Activated T-cell treated with anti-CD3 and anti-CD28 coated beads for 1 hour (primary cell): ENCODE measurements around the gene ARHGAP26.

Experiments used
- DNase-seq: peaks from one replicate; pipeline ENCODE4 v3.0.0-alpha.2; 2020; ENCODE audit warnings: low read depth

ARHGAP26 gene

DNA sequence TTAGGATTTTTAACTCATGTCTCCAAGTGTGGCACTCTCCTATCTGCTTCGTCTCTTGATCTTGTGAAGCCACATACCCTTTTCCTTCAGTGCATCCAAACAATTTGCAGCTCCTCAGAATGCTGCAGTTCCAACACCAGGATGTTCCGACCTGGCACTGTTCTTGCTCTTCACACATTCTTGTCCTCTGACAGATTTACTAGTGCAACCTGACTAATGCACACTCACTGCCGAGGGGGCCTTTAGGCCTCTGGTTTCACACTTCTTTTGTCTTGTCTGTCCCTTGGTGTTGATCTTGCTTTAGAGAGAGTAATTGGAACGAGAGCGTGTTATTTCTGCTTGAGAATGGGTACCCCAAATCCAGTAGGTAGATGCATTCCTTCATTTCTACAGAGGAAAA, 15.0 kb downstream of the ARHGAP26 start:
- DNase-seq, result no peak

DNA sequence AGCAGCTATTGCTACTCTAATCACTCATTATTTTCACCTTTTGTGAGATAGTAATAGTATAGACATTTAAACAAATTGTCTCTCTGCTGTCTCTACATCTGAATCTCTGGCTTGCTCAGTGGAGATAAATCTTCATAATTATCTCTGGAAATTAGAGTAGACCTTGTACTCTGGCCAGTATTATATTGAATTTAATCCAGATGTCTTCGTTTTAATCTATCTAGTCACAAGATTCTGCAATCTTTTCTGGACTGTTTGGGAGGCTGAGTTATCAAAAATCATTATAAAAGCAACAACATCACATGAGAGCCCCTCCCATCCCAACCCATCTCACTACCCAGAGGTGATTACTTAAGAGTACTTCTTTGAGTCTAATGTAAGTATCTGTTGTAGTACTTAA, 19.0 kb downstream of the ARHGAP26 start:
- DNase-seq, result no peak

DNA sequence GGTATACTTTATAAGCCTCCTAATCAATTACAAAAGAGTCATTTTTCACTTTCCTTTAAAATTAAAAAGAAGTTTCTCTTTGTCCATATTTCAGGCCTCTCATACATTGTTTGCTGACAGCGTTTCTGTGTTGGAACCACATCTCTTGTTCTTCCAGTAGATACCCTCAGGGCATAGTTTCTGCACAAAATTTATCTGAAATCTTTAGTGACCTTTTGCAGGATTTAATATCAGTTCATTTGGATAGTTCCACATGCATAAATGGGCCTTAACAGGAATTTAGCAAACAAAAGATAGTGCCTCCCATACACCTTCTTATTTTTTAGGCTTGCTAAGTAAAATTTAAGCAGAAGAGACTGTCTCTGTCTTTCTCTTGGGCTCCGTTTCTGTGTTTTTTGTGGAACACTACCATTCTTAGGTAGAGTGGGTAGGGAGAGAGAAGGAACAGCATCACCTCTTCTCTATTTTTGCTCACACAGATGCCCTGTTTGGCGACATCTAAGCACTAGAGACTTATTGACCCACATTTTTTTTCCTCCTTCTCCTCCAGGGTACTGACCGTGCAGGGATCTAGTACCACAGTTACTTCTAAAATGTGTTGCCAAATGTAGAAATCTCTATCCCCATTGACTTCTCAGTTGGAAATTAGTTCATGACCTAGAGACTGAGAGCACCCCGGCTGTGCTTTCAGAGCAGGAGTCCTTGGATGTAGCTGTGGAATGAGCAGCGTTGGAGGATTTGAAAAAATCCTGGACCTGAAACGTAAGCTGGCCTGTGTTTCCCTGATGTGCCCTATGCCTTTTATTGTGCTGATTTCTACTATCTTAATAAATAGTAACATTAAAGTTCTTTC, 22.1 kb downstream of the ARHGAP26 start:
- DNase-seq, result no peak

DNA sequence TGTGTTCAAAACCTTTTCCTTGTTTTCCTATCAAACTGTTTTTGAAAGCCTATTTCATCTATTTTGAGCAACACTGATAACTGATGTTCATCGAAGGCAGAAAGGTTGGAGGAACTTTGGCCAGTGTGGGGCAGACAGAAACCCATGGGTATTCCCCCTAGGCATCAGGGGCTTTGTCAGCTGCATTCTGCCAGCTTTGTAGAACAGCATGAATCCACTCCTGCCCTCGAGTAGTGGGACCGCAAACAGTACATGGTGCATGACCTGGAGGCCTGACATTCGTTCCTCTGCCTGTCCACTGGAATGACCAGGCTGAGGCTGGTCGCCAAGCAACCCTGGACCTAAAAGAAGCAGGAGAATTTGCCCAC, 22.7 kb downstream of the ARHGAP26 start:
- DNase-seq, result no peak

DNA sequence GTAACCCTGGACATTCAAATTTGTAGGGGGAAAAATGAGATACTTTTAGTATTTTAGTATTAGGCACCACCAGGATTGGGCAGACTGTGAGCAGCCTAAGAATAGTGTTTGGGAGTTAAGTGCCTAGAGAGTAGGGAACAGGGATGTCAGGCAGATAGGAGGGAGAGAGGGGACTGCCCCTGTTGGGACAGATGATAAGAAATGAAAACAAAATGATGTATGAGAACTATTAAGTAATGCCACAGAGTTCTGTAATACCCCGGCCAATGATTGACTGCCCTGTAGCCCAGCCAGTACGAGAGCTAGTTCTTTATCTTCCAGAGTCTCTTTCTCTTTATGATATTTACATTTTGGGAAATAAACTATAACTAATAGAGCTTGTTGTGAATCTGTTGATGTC, 24.4 kb downstream of the ARHGAP26 start:
- no peak for DNase-seq

DNA sequence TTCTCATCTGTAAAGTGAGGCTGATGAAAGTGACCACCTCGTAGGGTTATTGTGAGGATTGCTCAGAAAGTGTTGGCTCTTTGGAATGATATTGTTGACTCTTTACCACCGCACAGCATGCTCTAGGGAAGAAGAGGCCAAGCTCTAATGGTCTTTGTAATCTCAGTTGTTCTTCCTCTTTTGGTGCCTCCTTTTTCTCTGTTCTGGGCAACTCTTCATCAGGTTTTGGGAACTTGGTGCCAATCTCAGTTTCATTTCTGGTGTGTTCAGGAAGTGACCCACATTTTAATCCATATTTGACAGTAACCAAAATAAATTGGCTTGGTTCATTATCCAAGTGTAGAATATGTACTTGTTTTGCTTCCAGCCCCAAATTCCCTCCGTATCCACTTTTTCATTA, 25.1 kb downstream of the ARHGAP26 start:
- no peak for DNase-seq

DNA sequence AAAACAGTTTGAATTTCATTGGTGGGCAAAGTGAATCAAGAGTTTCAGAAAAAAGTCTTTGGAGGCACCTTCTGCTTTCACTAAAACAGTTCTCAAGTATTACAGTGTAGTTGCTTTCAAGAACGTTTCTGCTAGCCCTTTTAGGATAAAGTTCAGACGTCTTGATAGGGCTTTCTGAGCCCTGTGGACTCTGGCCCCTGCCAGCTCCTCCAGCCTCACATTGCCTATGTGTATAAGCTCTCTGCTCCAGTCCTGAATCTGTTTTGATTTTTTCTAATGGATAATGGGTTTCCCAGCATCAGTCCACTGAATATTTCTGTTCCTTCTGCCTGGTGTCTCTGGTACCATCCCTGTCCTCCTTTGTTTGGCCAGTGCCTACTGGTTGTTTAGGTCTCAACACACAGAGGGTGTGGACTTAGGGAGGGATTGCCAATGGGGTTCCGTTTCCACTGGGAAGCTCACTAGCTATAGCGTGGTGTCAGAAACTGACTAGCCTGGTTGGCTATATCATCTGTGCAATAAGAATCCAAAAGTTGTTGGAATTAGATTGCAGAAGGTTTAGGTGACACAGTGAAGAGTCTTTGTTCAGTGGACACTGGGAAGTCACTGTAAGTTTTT, 26.4 kb downstream of the ARHGAP26 start:
- no peak for DNase-seq

DNA sequence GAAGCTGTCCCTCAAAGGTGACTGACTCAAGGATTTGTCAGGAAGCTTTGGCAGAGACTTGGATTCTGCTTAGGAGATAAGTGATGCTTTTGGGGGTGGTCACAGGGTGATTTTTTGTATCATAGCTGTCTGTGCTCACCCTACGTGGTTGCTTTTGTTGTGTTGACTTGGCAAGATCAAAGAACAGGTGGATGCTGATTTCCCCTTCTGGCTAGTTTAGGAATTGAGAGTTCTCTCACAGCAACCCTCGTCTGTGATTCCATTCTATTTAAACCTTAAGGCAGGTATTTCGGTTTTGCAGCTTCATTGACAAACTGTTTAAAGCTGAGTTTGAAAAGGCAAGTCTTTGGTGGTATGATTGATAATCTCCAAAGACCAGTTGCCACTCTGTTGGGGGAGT, 27.2 kb downstream of the ARHGAP26 start:
- DNase-seq, result no peak

DNA sequence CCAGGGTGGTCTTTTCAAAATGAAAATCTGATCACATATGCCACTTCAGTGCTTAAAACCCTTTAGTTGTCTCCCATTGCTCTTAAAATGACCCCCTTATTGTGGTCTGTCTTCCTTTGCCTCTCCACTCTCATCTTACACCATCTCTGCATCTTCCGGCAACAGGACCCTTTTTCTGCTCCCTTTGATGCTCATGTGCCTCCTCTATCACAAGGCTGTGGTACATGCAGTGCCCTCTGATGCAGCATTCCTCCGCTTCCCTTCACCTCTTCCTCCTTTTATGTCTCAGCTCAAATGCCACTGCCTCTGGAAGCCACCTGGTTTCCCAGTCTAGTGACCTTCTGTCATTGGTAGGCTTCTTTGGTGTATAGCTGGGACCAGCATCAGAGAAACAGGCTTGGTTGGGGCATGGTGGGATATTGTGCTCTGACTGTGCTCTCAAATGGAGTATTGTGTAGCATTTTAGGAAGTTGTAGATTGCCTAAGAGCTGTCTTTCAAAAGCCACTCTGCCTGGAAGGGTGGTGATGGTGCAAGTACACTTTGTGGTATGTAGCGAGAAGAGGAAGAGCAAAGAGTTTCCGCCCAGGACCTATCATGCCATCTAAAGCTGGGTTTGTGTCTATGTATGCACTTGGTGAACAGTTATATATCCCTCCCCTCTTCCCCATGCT, 28.1 kb downstream of the ARHGAP26 start:
- DNase-seq, result no peak

DNA sequence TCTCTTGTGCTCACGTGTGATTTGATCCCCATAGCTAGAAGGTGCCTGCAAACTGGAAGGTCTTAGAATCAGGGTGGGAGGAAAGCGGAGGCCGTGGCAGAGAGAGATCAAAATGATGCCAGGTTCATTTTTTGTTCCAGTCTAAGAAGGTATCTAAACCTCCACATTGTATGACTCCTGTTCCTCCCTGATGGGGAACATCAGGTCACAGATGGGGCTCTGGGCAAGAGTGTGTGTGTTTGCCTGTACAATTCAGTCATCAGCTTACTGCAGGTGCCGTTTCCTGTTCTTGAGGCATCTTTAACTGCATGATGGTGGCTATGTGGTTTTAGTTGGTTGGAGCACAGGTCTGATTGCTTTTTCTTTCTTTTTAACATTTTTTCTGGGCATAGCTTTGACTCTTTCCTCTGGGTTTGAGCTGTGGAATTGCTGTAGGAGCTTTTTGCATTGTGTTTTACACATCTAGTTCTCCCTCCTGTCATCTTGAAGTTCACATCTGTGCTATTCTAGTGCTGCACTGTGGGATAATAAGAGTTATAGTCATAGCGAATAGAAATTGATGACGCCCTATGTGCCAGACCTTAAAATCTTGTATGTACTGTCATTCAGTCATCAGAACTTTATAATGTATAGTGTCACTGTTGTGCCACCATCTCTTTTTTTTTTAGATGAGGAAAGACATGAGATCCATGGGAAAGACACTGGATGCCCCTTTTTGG, 30.8 kb downstream of the ARHGAP26 start:
- peak; percentile 10 for DNase-seq

DNA sequence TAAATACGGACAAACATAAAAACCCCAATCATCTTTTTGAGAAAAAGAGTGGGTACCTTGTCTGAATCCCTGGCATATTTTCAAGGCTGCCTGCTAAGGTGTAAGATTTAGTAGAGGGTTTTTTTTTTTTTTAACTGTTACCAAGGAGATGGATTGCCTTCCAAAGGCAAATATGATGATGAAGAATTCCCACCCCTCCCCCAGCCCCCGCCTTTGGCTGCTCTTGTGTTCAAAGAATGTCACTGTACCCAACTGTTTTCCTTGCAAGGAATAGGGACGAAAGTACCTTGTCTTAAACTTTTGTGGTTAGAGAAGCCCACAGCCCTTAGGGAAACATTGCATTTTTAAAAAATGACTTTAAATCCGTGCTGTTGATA, 31.3 kb downstream of the ARHGAP26 start:
- no peak for DNase-seq

DNA sequence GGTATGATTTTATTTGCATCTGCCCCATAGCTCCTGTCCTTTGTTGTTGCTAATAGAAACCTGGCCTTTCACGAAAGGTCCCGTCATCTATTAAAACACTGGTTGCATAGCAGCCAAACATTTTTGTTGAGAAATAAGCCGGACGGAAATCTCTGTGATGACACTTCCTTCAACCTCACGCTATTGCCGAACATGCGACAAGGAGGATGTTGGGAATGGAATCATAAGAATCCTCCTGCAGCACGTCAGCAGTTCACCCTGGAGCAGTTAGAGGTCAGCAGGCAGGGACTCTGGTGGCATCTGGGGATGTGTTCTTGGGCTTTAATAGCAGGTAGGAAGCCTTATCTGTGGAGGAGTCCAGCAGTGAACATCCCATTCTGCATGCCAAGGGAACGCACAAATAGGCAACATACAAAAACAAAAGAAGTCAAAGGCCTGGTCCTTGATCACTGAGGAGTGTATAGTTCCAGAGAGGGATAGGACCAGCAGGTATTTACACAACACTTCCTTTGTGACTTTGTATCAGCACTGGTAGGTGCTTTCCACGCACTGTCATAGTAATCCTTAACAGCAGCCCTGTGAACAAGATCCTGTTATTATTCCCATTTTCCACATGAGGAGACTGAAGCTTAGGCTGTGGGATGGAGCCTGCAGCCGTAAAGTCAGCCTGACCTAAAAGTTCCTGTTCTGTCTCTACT, 33.4 kb downstream of the ARHGAP26 start:
- no peak for DNase-seq

DNA sequence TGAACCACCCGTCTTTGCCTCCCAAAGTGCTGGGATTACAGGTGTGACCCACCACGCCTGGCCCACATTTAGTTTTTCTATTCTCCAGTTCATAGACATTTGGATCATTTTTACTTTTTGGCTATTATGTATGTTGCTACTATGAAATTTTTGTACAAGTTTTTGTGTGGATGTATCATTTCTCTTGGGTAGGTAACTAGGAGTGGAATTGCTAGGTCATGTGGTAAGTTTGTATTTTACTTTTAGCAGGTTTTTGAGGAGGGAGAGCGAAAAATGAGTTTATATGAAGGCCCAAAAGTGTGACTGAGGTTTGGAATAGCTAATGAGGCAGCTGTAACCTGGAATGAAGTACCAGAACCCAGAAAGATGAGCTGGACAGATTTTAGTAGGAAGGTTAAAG, 35.2 kb downstream of the ARHGAP26 start:
- DNase-seq, result no peak

DNA sequence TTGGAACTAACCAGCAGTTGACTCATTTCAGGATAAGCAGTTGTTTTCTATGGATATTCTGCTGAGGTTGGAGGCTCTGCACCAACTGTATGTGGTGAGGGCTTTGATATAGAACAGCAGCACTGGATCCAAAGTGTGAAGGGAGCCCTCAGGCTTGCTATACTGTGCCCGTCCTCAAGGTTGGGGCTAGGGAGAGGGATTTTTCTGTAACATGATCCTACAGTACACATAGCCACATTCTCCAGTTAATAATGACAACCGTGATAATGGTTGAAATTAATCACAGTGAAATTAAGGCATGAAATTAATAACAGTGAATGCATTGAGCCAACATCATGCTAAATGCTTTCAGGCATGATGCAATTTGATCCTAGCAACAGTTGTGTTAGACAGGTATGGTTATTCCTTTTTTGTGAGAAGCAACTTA, 36.7 kb downstream of the ARHGAP26 start:
- no peak for DNase-seq

DNA sequence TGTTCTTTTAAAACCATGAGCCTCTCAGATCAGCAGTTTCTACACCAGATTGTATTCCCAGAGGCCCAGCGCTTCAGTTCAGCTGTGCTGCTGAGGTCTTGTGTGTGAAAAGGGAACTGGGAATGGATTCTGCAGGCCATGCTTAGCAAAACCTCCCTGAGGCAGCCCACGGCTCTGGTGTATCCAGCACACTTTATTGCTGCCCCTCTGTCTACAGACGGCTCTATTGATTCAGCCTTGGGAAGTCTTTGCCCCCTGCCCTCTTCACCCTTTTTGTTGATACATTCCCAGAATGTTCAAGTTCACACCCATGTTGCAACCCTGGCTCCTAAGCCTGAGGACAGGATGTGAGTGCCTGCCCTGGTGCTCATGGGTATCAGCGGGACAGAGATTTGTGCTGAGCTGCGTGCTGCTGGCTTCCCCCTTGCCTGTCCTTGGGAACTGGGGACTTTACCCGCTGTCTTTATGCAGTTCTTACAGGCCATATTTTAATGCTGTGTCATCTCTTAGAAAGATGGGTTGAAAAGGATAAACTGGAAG, 37.3 kb downstream of the ARHGAP26 start:
- DNase-seq, result no peak

DNA sequence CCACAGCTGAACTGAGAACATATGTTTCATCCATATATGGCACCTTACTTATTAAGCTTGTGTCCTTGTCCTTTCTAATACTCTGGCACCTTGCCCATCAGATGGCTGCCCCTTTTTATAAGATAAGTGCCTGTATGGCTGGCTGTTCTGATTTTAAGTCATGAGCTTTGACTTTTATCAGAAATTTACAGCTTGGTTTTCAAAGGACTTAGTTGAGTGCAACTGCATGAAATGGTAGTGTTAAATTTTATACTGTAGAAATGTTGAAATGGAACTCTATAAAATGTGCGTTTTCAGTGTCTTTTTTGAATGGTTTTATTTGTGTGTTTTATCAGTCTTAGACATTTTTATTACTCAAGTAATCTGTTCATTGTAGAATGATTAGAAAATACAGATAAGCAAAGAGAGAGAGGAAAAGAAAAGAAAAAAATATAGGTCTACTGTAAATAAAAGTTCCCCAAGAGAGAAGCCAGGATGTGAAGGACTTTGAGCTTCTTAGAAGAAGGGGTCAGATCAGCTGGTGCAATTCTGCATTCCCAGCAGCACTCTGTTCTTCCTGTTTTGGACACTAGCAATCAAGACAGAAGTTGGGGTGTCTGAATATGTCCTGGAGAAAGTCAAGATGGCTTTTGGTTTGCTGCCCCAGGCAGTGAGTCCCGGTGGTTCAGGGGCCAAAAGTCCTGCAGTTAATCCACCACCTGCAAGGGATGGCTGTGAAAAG, 38.9 kb downstream of the ARHGAP26 start:
- no peak for DNase-seq

DNA sequence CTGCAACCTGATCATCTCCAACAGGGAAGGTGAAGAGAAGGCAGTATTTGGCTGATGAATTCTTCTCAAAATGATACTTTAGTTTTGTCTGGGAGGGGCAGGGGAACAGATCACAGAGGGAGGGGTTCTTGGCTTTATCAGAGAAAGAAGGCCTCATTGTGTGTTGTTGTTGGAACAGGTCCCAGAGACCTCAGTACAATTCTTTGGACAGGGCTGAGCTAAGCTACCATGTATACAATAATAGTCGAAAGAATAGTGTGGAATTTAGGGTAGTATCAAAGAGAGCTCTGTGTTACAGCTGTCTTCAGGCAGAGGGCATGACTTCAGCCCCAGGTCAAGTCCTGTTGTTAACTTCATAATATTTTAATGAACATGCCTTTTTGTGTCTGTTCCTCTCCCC, 39.9 kb downstream of the ARHGAP26 start:
- DNase-seq, result no peak

DNA sequence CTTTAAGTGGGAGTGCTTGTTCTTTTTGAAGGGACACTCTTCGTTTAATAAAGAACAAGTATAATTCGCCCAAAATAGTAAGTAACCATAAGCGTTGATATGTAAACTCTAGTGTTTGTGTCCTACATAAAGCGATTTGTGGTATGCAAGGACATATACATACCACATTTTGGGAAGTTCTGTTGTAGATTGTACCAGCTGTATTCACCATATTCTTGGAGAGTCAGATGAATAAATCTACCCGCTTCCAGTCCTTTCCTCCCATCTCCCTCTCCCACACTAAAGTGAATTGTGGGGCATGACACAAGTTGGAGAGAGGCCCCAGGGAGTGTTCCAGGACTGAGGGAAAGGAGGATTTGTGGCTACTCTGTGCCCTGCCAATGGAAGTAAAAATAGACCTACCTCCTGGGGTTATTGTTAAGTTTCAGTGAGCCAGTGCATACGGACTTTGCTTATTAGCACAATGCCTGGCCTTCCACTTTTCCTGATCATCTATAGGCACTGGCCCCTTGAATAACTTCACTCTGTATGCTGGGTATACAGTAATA, 40.6 kb downstream of the ARHGAP26 start:
- no peak for DNase-seq

DNA sequence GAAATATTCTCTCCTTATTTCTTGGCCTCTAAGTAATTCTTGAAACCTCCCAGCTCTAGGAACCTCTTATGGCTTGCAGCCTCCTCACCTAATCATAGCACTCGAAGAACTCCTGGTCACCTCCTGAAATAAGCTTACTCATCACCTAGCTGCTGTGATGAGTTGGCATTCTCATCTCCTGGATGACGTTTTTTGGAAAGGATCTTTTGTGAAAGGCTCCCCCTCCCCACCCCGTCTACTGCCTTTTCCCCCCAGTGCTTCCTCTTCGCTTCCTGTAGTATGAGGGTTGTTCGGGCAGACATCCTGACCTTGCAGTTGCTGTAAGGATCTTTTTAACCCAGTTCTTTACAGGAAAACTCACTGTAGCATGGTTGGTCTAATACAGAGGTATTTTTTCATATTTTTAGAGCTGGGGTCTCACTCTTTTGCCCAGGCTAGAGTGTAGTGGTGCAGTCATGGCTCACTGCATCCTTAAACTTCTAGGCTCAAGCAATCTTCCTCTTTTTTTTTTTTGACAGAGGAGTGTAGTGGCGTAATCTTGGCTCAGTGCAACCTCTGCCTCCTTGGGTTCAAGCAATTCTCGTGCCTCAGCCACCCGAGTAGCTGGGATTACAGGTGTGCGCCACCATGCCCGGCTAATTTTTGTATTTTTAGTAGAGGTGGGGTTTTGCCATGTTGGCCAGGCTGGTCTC, 41.8 kb downstream of the ARHGAP26 start:
- no peak for DNase-seq

DNA sequence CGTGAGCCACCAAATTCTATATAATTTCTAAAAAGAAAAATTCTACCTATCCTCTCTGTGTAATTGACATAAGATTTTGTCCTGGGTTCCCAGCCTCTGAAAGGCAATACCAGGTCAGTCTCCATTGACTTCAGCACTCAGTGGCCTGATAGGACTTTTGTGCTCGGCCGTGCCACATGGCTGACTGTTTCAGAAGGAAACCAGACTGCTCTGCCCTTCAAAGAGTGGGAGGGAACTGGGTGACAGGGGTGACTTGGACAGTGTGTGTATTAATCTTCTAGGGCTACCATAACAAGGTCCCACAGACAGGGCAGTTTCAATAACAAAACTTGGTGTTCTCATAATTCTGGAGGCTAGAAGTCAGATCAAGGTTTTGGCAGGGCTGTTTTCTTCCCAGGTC, 43.0 kb downstream of the ARHGAP26 start:
- no peak for DNase-seq
